Measurements from ENCODE around the gene EEA1. TPM values are rescaled to one million over a fixed set of nuclear protein-coding genes. Genes with fewer than 3 reads are reported as not detected.

EEA1 gene
- total and polyA plus RNA-seq, 2 experiments from 2014 or later = 19.1 to 20.7 TPM

- no peak overlapping the region for H2AFZ ChIP-seq
- H3K4me1 ChIP-seq (ENCODE audit: insufficient read depth) = no peaks in the 10 kb centered on the region
- no peak overlapping the region for H3K27ac ChIP-seq
- H3K9me3 ChIP-seq (ENCODE audit: low read depth) = no peaks in the 10 kb centered on the region
- no peaks in the 10 kb centered on the region for H4K20me1 ChIP-seq (ENCODE audit: insufficient read depth, poor library complexity, severe bottlenecking)
- H3K4me2 ChIP-seq = no peak overlapping the region
- DNase-seq (ENCODE audit: low spot score) = no peak
- TF ChIP-seq EZH2phosphoT487 (IDR thresholded peaks at IDR 0.05; ENCODE audit: low read depth, severe bottlenecking, unreplicated experiment) (no peak), CTCF (IDR thresholded peaks at IDR 0.05; ENCODE audit: poor library complexity) (no peak), EZH2 (IDR thresholded peaks at IDR 0.05; ENCODE audit: borderline replicate concordance) (no peak)
- no peaks in the 10 kb centered on the region for H3K9me2 ChIP-seq (replicated peaks; ENCODE audit: insufficient read depth)
- H3K27me3 ChIP-seq = no peaks in the 10 kb centered on the region
- H3K36me3 ChIP-seq (replicated peaks; ENCODE audit: insufficient read depth, low read depth) = no peaks in the 10 kb centered on the region
- no peak overlapping the region for H3K4me3 ChIP-seq
- H3K79me2 ChIP-seq = no peaks in the 10 kb centered on the region
- 82% methylated on average over 3 of the region's 3 CpGs for WGBS (ENCODE audit: low lambda C conversion rate, missing lambda C conversion rate)
These were observed 4.5 kb upstream of the EEA1 start for GRCh38 chr12:92933606-92934005.

- Histone ChIP-seq H3K27ac (peak overlapping the region; percentile 96), H3K4me3 (no peak overlapping the region), H3K4me2 (peak overlapping the region; percentile 77), H3K4me1 (ENCODE audit: insufficient read depth) (peaks cover 9% of the 10 kb centered on the region), H4K20me1 (ENCODE audit: insufficient read depth, poor library complexity, severe bottlenecking) (peaks cover 16% of the 10 kb centered on the region), H3K36me3 (replicated peaks; ENCODE audit: insufficient read depth, low read depth) (no peaks in the 10 kb centered on the region), H3K9me2 (replicated peaks; ENCODE audit: insufficient read depth) (no peaks in the 10 kb centered on the region), H3K9me3 (ENCODE audit: low read depth) (no peaks in the 10 kb centered on the region), H3K27me3 (no peaks in the 10 kb centered on the region), H2AFZ (peak overlapping the region; percentile 51), H3K79me2 (peaks cover 23% of the 10 kb centered on the region)
- DNase-seq (ENCODE audit: low spot score) = no peak
- TF ChIP-seq EZH2 (IDR thresholded peaks at IDR 0.05; ENCODE audit: borderline replicate concordance) (no peak), CTCF (IDR thresholded peaks at IDR 0.05; ENCODE audit: poor library complexity) (no peak), EZH2phosphoT487 (IDR thresholded peaks at IDR 0.05; ENCODE audit: low read depth, severe bottlenecking, unreplicated experiment) (no peak)
- 75% methylated on average over 3 of the region's 3 CpGs for WGBS (ENCODE audit: low lambda C conversion rate, missing lambda C conversion rate)
These were observed 1.3 kb upstream of the EEA1 start for GRCh38 chr12:92930421-92930820.

GRCh38 chr12:92929983-92930382, 888 bp upstream of the EEA1 start:
- Histone ChIP-seq H3K4me2 (peak overlapping the region; percentile 77), H3K4me1 (ENCODE audit: insufficient read depth) (peaks cover 9% of the 10 kb centered on the region), H3K4me3 (peak overlapping the region; percentile 45)

More at GRCh38 chr12:92929983-92930382, 888 bp upstream of the EEA1 start:
- Histone ChIP-seq H4K20me1 (ENCODE audit: insufficient read depth, poor library complexity, severe bottlenecking) (peaks cover 16% of the 10 kb centered on the region), H3K9me3 (ENCODE audit: low read depth) (no peaks in the 10 kb centered on the region), H3K36me3 (replicated peaks; ENCODE audit: insufficient read depth, low read depth) (no peaks in the 10 kb centered on the region), H2AFZ (peak overlapping the region; percentile 51), H3K79me2 (peaks cover 28% of the 10 kb centered on the region), H3K9me2 (replicated peaks; ENCODE audit: insufficient read depth) (no peaks in the 10 kb centered on the region), H3K27me3 (no peaks in the 10 kb centered on the region), H3K27ac (peak overlapping the region; percentile 96)
- DNase-seq (ENCODE audit: low spot score) = no peak
- TF ChIP-seq CTCF (IDR thresholded peaks at IDR 0.05; ENCODE audit: poor library complexity) (no peak), EZH2 (IDR thresholded peaks at IDR 0.05; ENCODE audit: borderline replicate concordance) (no peak), EZH2phosphoT487 (IDR thresholded peaks at IDR 0.05; ENCODE audit: low read depth, severe bottlenecking, unreplicated experiment) (no peak)
- 10% methylated on average over 9 of the region's 9 CpGs for WGBS (ENCODE audit: low lambda C conversion rate, missing lambda C conversion rate)

Measured in hepatocyte (in vitro differentiated cells).